GM12878 (cell line): Measurements from ENCODE around the gene SEC23A. TPM values are rescaled to one million over a fixed set of nuclear protein-coding genes. Genes with fewer than 3 reads are reported as not detected.

Experiments
- ATAC-seq: fragments of 200-7000 bp; cut with Tn5 transposase; 3 replicates; pipeline ENCODE4 v1.9.1; 2020; ENCODE audit warnings: mild to moderate bottlenecking, moderate library complexity
- BruUV-seq: library from RNA; stranded (reverse); fragments of 400-500 nt; replicated peaks from 2 replicates; lab custom pipeline; 2021; lab: Mats Ljungman, UMichigan
- CTCF ChIA-PET: fragments of 300-600 bp; sonication (Branson Sonifier 250); formaldehyde crosslinking; extraction: SDS; loops from one replicate; lab custom pipeline; 2021; ENCODE audit warnings: inconsistent platforms; lab: Yijun Ruan, JAX
- POLR2A ChIA-PET: fragments of 350-600 bp; formaldehyde crosslinking; extraction: SDS; loops from one replicate; lab custom pipeline; 2021; ENCODE audit warnings: inconsistent platforms; lab: Charles Lee
- RAD21 ChIA-PET: fragments of 300-600 bp; sonication (Branson Sonifier 250); formaldehyde crosslinking; loops from one replicate; lab custom pipeline; 2023; ENCODE audit warnings: antibody characterized with exemption; ENCODE audit not compliant: unreplicated experiment; lab: Charles Lee
- SMC1A ChIA-PET: fragments of 300-600 bp; sonication (Branson Sonifier 250); formaldehyde crosslinking; loops from one replicate; lab custom pipeline; 2023; ENCODE audit not compliant: unreplicated experiment, uncharacterized antibody; lab: Charles Lee
- DNase-seq: peaks from one replicate; pipeline ENCODE4 v3.0.0-alpha.2; 2011; ENCODE audit warnings: low read depth, low spot score
- FAIRE-seq: peaks from 3 replicates; lab custom pipeline; 2011; peaks lifted over from hg19 to GRCh38; lab: Jason Lieb, UNC
- H2AFZ ChIP-seq: 2 replicates; pipeline ENCODE4 v1.6.0; 2011; ENCODE audit warnings: low read depth, low read length, control low read depth; ENCODE audit not compliant: control insufficient read depth
- H3K27ac ChIP-seq: 2 replicates; pipeline ENCODE4 v1.5.1; 2011; ENCODE audit warnings: control low read depth; ENCODE audit not compliant: control insufficient read depth, insufficient read depth
- H3K27me3 ChIP-seq, 2 experiments: replicated peaks in 1 of 2; 2 replicates each; pipeline versions ENCODE4 v1.6.0 to v1.6.1; 2011; ENCODE audit warnings: low read length in 1 of 2; ENCODE audit not compliant: control insufficient read depth in 2 of 2, insufficient read depth in 2 of 2
- H3K36me3 ChIP-seq, 2 experiments: 2 replicates each; pipeline ENCODE4 v1.5.1; 2011; ENCODE audit warnings: low read length in 1 of 2; ENCODE audit not compliant: control insufficient read depth in 2 of 2, insufficient read depth in 2 of 2
- H3K4me1 ChIP-seq: 2 replicates; pipeline ENCODE4 v1.6.1; 2011; ENCODE audit warnings: mild to moderate bottlenecking, low read length, moderate library complexity, mixed read lengths; ENCODE audit not compliant: control insufficient read depth, insufficient read depth
- H3K4me2 ChIP-seq: 2 replicates; pipeline ENCODE4 v1.6.0; 2011; ENCODE audit warnings: control low read depth; ENCODE audit not compliant: control insufficient read depth, insufficient read depth
- H3K4me3 ChIP-seq: fragments of 200-600 bp; sonication (generic); 2 replicates; pipeline ENCODE4 v1.5.1; 2016
- H3K79me2 ChIP-seq: 2 replicates; pipeline ENCODE4 v1.6.0; 2011; ENCODE audit warnings: low read length; ENCODE audit not compliant: control insufficient read depth, insufficient read depth
- H3K9ac ChIP-seq: 2 replicates; pipeline ENCODE4 v1.8.0; 2011; ENCODE audit warnings: low read length, control low read depth, mixed read lengths; ENCODE audit not compliant: control insufficient read depth, insufficient read depth
- H3K9me3 ChIP-seq: replicated peaks from 3 replicates; pipeline ENCODE4 v1.5.1; 2011; ENCODE audit warnings: mild to moderate bottlenecking, low read length; ENCODE audit not compliant: control insufficient read depth, insufficient read depth
- H4K20me1 ChIP-seq: 2 replicates; pipeline ENCODE4 v1.6.0; 2011; ENCODE audit not compliant: control insufficient read depth, insufficient read depth
- CHD2 ChIP-seq: IDR thresholded peaks from 2 replicates; pipeline ENCODE4 v1.6.1; 2011; ENCODE audit warnings: low read depth, low read length, improper control_type of control experiment, borderline replicate concordance
- E2F4 ChIP-seq: IDR thresholded peaks from 2 replicates; pipeline ENCODE4 v1.6.1; 2012; ENCODE audit warnings: low read depth, low read length, improper control_type of control experiment
- GATAD2B ChIP-seq: fragments of 450-650 bp; conservative IDR thresholded peaks from 2 replicates; pipeline ENCODE4 v1.6.1; 2017; ENCODE audit warnings: low read depth, mild to moderate bottlenecking, moderate library complexity
- HDAC2 ChIP-seq: fragments of 200-600 bp; sonication (generic); IDR thresholded peaks from 2 replicates; pipeline ENCODE4 v1.6.1; 2017
- HDAC6 ChIP-seq: fragments of 200-600 bp; sonication (generic); IDR thresholded peaks from one replicate; pipeline ENCODE4 v1.8.0; 2017; ENCODE audit warnings: antibody characterized with exemption; ENCODE audit not compliant: unreplicated experiment
- IRF5 ChIP-seq: fragments of 450-650 bp; IDR thresholded peaks from 2 replicates; pipeline ENCODE4 v1.6.1; 2017; ENCODE audit warnings: borderline replicate concordance
- MEF2A ChIP-seq: IDR thresholded peaks from 2 replicates; pipeline ENCODE4 v1.6.1; 2011; ENCODE audit warnings: low read depth, mild to moderate bottlenecking, low read length, moderate library complexity; ENCODE audit not compliant: insufficient read depth
- SMAD5 ChIP-seq: IDR thresholded peaks from 2 replicates; pipeline ENCODE4 v1.6.1; 2016; ENCODE audit warnings: antibody characterized with exemption, low read depth
- SREBF1 ChIP-seq: IDR thresholded peaks from 2 replicates; pipeline ENCODE4 v1.6.1; 2012; ENCODE audit warnings: mild to moderate bottlenecking, low read length
- SRF ChIP-seq, 2 experiments: IDR thresholded peaks; 2 replicates each; pipeline ENCODE4 v1.6.1; 2011; ENCODE audit warnings: low read depth in 2 of 2, low read length in 2 of 2, mild to moderate bottlenecking in 1 of 2, moderate library complexity in 1 of 2
- STAT1 ChIP-seq: fragments of 450-650 bp; conservative IDR thresholded peaks from 2 replicates; pipeline ENCODE4 v1.6.1; 2014; ENCODE audit warnings: antibody characterized with exemption, mild to moderate bottlenecking
- TCF7 ChIP-seq: IDR thresholded peaks from 2 replicates; pipeline ENCODE4 v1.6.1; 2014; ENCODE audit warnings: antibody characterized with exemption, borderline replicate concordance
- USF1 ChIP-seq: IDR thresholded peaks from 2 replicates; pipeline ENCODE4 v1.6.1; 2011; ENCODE audit warnings: borderline replicate concordance, low read depth, mild to moderate bottlenecking, moderate library complexity, mixed read lengths, low read length; ENCODE audit not compliant: insufficient read depth; ENCODE audit errors: extremely low read length
- YY1 ChIP-seq: IDR thresholded peaks from 2 replicates; pipeline ENCODE4 v1.6.1; 2011; ENCODE audit warnings: low read depth, mild to moderate bottlenecking, low read length
- ZNF687 ChIP-seq: fragments of 450-650 bp; IDR thresholded peaks from 2 replicates; pipeline ENCODE4 v1.6.1; 2017; ENCODE audit warnings: mild to moderate bottlenecking, moderate library complexity
- ZSCAN29 ChIP-seq: fragments of 450-650 bp; IDR thresholded peaks from 2 replicates; pipeline ENCODE4 v1.6.1; 2017; ENCODE audit warnings: mild to moderate bottlenecking, moderate library complexity
- WGBS: methylation state at CpG from one replicate; pipeline ENCODE4 v1.1.6; 2016; ENCODE audit warnings: low lambda C conversion rate; ENCODE audit not compliant: insufficient replicate concordance, insufficient coverage; ENCODE audit errors: missing lambda C conversion rate; 5-methylcytosine and 5-hydroxymethylcytosine counted together
- in situ Hi-C: fragments of 300-500 bp; cut with MboI; formaldehyde crosslinking; loops from 9 replicates; pipeline ENCODE4 v1.14.3; 2018; ENCODE audit warnings: mixed read lengths
- intact Hi-C: fragments of 100-400 bp; cut with micrococcal nuclease; formaldehyde crosslinking; loops from one replicate; pipeline ENCODE4 v1.14.2; 2022; ENCODE audit not compliant: unreplicated experiment
- polyA plus RNA-seq, 11 experiments: library from polyadenylated mRNA; depleted of rRNA in 4 of 11; unstranded in 6 of 11; stranded (reverse) in 5 of 11; fragments of >200 nt; fragmentation: Nextera tagmentation in 4 of 11; fragmentation: Illumina TruSeq in 1 of 11; extraction: Ambion mirVana in 4 of 11; extraction: Trizol in 1 of 11; gene quantifications; 1 replicate in 1 of 11; 2 replicates in 10 of 11; pipeline versions ENCODE4 v1.2.1 to v1.2.3, GENCODE V29; 2011 to 2016; ENCODE audit warnings: inconsistent platforms in 2 of 11, missing spikeins in 2 of 11, low read depth in 1 of 11
- total RNA-seq, 4 experiments: library from RNA; depleted of rRNA in 3 of 4; stranded (reverse); fragments of >200 nt in 3 of 4; fragmentation: Illumina TruSeq in 1 of 4; extraction: Trizol in 1 of 4; gene quantifications; 2 replicates each; pipeline versions ENCODE4 v1.2.1 to v1.2.3, GENCODE V29; 2013 to 2021

SEC23A gene
- total and polyA plus RNA-seq, 10 of the 15 experiments (the other 5 are each of a cell fraction or from before 2014, with no cell fraction given) = 13.6 to 63.8 (median 37.3) TPM

- TF ChIP-seq SRF (IDR thresholded peaks at IDR 0.05; ENCODE audit: low read depth in 2 of 2, low read length in 2 of 2) = no peak
- no peak for TF ChIP-seq USF1
- TF ChIP-seq CHD2 = no peak
- TF ChIP-seq IRF5 = no peak
- no peak for TF ChIP-seq HDAC6
- TF ChIP-seq ZSCAN29 = no peak
- no peak for TF ChIP-seq MEF2A
These were observed 5.9 kb downstream of the SEC23A start (continued) for GRCh38 chr14:39097159-39097558.

- FAIRE-seq (no peak), ATAC-seq (no peak), DNase-seq (no peak)
- Histone ChIP-seq H3K4me3 (no peak overlapping the region), H3K27me3 (no peaks in the 10 kb centered on the region), H3K4me2 (no peak overlapping the region), H3K9me3 (no peaks in the 10 kb centered on the region), H3K27ac (no peak overlapping the region), H3K9ac (no peak overlapping the region), H3K79me2 (peaks cover 8% of the 10 kb centered on the region), H2AFZ (no peak overlapping the region), H3K4me1 (no peaks in the 10 kb centered on the region), H3K36me3 (peaks cover 5 to 12% of the 10 kb centered on the region in 2 experiments; a peak in 3 of 4 replicates), H4K20me1 (no peaks in the 10 kb centered on the region)
- 96% methylated on average over 3 of the region's 3 CpGs for WGBS
- no TSS peak for BruUV-seq
- intact Hi-C loops (no loop called here), in situ Hi-C loops (no loop called here)
- ChIA-PET RAD21 (no interaction called here), POLR2A (interaction anchor here (0.6 kb wide), 1 partner anchor 51 kb away, joined by 3 read pairs; no protein-coding TSS in a partner anchor), SMC1A (no interaction called here), CTCF (no interaction called here)
- TF ChIP-seq ZNF687 (no peak), USF1 (no peak), YY1 (no peak), STAT1 (no peak), GATAD2B (no peak), TCF7 (no peak), SREBF1 (no peak), E2F4 (no peak), HDAC2 (no peak), ZSCAN29 (no peak), SMAD5 (no peak)
These were observed 8.5 kb downstream of the SEC23A start for GRCh38 chr14:39094515-39094914.
